ENCODE measurements around the gene MYDGF. TPM values are rescaled to one million over a fixed set of nuclear protein-coding genes. Genes with fewer than 3 reads are reported as not detected.

Gene MYDGF
- total and polyA plus RNA-seq, 2 of the 13 experiments (the other 11 are each of a cell fraction or from before 2014, with no cell fraction given), result 116 to 198 TPM

GRCh38 chr19:4639531-4640246 is 30.5 kb downstream of the MYDGF start (continued):
- TF ChIP-seq ZMYM2 (CRISPR knock-in tag; IDR thresholded peaks at IDR 0.05) (peak; percentile 83), ZNF280D (CRISPR knock-in tag; IDR thresholded peaks at IDR 0.05) (0 out of 2 replicates have a peak, but pooled peaks have one; percentile 15), SMC3 (IDR thresholded peaks at IDR 0.05; ENCODE audit: low read length) (no peak), ZNF274 (CRISPR knock-in tag; IDR thresholded peaks at IDR 0.05) (0 out of 2 replicates have a peak, but pooled peaks have one; percentile 28), HNF4G (IDR thresholded peaks at IDR 0.05; ENCODE audit: borderline replicate concordance, low read depth, low read length) (peak; percentile 85), HNF4G (CRISPR knock-in tag; IDR thresholded peaks at IDR 0.05; ENCODE audit: borderline replicate concordance, low read depth) (peak; percentile 92), RBM39 (IDR thresholded peaks at IDR 0.05; ENCODE audit: low read depth, low read length, poor library complexity, severe bottlenecking) (peak; percentile 41), NR2F6 (IDR thresholded peaks at IDR 0.05) (peak; percentile 22; the same call in 1 of the 2 replicates), NR2F6 (CRISPR knock-in tag; IDR thresholded peaks at IDR 0.05) (no peak), NFKB2 (CRISPR knock-in tag; IDR thresholded peaks at IDR 0.05; ENCODE audit: borderline replicate concordance) (peak; percentile 30; the same call in 1 of the 2 replicates), ZBTB4 (CRISPR knock-in tag; IDR thresholded peaks at IDR 0.05; ENCODE audit: borderline replicate concordance) (peak; percentile 68; the same call in 1 of the 2 replicates), ZNF891 (CRISPR knock-in tag; IDR thresholded peaks at IDR 0.05) (peak; percentile 28; the same call in 1 of the 2 replicates), ZEB1 (IDR thresholded peaks at IDR 0.05; ENCODE audit: insufficient replicate concordance, low read depth) (peak; percentile 53), RFXAP (CRISPR knock-in tag; IDR thresholded peaks at IDR 0.05; ENCODE audit: borderline replicate concordance) (0 out of 2 replicates have a peak, but pooled peaks have one; percentile 9), MATR3 (CRISPR knock-in tag; IDR thresholded peaks at IDR 0.05) (no peak), ZBTB7B (CRISPR knock-in tag; IDR thresholded peaks at IDR 0.05) (peak; percentile 81), ZNF292 (CRISPR knock-in tag; IDR thresholded peaks at IDR 0.05; ENCODE audit: borderline replicate concordance, low read depth) (peak; percentile 11; the same call in 1 of the 2 replicates), ZNF850 (CRISPR knock-in tag; conservative IDR thresholded peaks at IDR 0.05) (no peak), ZNF746 (CRISPR knock-in tag; IDR thresholded peaks at IDR 0.05) (peak; percentile 68; the same call in 1 of the 2 replicates), ZNF605 (CRISPR knock-in tag; IDR thresholded peaks at IDR 0.05) (peak; percentile 58; the same call in 1 of the 2 replicates)
- TF ChIP-seq, protein P1, sequence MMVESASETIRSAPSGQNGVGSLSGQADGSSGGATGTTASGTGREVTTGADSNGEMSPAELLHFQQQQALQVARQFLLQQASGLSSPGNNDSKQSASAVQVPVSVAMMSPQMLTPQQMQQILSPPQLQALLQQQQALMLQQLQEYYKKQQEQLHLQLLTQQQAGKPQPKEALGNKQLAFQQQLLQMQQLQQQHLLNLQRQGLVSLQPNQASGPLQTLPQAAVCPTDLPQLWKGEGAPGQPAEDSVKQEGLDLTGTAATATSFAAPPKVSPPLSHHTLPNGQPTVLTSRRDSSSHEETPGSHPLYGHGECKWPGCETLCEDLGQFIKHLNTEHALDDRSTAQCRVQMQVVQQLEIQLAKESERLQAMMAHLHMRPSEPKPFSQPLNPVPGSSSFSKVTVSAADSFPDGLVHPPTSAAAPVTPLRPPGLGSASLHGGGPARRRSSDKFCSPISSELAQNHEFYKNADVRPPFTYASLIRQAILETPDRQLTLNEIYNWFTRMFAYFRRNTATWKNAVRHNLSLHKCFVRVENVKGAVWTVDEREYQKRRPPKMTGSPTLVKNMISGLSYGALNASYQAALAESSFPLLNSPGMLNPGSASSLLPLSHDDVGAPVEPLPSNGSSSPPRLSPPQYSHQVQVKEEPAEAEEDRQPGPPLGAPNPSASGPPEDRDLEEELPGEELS (CRISPR knock-in tag; IDR thresholded peaks at IDR 0.05), result no peak

All from HepG2 (cell line).